NCI-H1105 treated with DMSO at 0.1 percent for 48 hours (cell line): ENCODE measurements around the gene DYNC1I2.

Experiments
- DNase-seq: peaks from one replicate; lab custom pipeline; 2025; lab: John Stamatoyannopoulos, UW

DYNC1I2 gene

DNA sequence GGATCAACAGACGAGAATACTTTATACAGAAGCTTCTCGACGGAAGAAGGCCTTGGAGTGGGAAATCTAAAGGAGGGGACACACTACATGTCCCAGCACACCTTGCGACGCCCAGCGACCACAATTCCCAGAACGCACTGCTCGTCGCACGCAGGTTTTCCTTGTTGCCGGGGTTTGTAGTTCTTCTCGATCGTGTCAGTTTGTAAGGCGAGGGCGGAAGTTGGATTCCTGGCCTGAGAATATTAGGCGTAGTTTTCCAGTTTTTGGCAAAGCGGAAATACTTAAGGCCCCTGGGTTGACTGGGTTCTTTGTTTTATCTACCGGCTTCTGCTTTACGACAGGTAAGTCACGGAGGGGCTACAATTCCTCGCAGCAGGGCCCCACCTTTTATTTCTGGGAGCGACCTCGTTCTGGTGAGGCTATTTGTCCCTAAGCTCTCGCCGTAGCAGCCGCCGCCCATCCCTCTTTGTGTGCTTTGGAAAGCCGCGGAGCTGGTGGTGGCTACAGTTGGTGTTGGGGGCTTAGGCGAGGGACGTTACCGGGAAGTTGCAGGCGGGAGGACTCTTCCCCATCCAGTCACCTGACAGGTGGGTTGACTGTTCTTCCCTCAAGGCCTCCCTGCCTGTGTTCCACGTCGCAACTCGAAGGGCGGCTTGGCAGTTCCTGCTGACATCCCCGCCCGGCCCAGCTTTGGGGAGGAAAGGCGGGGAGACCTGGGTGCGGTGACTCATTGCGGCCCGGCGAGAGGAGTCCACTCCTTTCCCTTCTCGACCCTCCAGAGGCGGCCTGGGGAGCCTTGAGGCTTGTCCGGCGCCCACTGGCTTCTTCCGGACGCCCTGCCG, at the start of gene DYNC1I2:
TSS of gene DYNC1I2 (plus strand) at position 183 of the 842 bp plus-strand sequence. CDS start 2,687 bp downstream, outside the sequence.
- peak; percentile 93 for DNase-seq

DNA sequence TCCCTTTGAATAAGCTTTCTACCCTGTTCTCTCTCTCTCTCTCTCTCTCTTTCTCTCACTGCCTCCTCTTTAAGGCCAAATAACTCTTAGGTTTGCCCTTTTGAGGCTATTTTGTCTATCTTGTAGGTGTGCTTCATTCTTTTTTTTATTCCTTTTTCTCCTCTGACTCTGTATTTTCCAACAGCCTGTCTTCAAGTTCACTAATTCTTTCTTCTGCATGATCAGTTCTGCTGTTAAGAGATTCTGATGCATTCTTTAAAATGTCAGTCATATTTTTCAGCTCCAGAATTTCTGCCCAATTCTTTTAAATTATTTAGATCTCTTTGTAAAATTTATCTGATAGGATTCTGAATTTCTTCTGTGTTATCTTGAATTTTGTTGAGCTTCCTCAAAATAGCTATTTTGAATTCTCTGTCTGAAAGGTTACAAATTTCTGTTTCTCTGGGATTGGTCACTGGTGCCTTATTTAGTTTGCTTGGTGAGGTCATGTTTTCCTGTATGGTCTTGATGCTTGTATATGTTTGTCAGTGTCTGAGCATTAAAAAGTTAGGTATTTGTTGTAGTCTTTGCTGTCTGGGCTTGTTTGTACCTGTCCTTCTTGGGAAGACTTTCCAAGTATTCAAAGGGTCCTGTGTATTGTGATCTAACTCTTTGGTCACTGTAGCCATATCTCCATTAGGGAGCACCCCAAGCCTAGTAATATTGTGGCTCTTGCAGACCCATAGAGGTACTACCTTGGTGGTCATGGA, 35.4 kb upstream of the DYNC1I2 start:
- no peak for DNase-seq

DNA sequence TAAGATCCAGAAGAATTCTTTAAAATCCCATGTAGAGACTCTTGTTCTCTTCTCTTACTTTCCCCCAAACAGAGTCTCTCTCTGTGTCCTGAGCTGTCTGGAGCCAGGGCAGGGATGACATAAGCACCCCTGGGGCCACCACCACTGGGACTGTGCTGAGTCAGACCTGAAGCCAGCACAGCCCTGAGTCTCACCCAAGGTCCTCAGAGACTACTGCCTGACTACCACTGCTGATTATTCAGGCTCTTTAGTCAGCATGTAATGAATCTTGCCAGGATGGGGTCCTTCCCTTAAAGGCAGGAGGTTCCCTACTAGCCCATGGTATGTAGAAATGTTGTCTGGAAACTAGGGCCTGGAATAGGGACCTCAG, 34.9 kb upstream of the DYNC1I2 start:
- no peak for DNase-seq

DNA sequence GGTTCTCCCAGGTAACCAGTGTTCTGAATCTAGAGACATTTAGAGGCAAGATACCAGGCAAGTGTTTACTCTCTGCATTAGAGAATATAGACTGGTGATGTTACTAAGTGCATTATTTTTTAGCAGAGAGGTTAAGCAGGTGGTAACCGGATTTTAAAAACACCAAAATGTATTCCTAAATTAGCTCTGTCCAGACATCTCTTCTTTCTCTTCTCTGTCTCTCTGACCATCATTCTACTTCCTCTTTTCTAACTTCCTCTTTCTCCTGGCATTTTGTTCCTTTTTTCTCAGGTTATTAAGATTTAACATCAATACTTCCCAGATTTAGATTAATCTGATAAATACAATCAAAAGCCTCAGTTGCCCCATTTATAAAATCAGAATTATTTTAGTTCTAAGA, 31.7 kb upstream of the DYNC1I2 start:
- no peak for DNase-seq

DNA sequence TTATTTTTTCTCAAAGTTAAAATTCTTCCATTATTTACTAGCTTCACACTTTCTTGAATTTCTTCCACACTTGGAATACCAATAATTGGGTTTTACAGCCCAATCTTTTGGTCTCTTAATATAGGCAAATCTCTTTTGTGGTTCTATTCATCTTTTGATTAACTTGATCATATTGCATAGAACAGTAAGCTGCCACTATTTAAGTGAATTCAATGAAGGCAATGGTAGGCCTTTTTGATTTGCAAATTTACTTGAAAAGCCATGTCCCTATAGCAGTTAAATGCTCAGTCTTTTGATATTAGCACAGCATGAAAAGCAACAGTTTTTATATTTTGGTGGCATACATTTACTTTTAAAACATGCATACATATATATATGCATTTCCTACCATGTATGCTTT, 20.2 kb upstream of the DYNC1I2 start:
- DNase-seq = no peak

DNA sequence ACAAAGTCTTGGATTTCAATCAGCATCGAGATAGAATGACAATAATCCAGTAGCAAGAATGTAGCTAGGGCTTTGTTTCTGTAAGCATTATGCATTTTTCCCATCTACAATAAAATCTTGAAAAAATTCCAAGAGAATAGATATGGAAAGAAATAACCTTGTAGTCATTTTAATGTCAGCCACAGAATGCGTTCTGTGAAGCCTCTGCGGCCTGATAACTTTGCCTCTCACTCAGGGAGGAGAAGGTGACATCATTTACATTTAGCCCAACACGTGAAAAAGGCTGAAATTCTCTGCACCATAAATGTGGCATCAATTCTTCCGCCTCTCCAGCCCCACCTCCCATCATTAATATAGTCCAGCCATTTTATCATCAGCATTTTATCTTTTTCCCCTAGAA, 19.1 kb upstream of the DYNC1I2 start:
- DNase-seq = no peak

DNA sequence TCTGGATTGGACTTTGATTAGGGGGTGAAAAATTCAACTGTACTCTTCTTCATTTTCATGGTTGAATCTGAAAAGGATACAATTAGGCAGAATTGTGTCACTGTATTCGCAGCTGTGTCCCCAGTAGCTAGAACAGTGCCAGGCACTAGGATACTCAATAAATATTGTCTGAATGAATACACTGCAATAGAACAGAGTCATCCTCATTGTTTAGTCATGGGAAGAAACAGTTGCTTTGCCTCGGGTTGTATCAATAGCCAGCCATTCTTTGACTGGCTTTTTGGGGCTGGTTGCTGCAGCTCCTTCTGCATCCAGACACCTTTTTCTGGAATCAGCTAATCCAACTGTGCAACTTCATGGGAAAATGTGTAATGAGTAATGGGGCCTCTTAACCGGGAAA, 18.1 kb upstream of the DYNC1I2 start:
- no peak for DNase-seq

DNA sequence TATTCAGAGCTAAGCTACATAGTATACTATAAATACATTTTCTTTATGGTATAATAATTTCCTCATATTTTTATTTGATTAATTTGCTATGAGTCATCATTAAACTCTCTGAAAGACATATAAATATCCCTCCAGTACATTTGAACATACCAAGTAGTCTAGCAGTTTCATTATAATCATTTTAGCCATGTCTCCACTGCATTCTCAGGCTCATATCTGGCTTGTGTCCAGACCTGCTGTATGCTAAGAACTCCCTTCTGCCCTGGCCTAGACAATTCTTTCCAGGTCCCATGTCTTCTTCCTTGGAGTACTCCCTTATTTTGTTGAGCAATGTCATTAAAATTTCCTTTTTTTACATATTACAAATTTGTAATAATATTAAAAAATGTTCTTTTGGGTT, 16.6 kb upstream of the DYNC1I2 start:
- no peak for DNase-seq

DNA sequence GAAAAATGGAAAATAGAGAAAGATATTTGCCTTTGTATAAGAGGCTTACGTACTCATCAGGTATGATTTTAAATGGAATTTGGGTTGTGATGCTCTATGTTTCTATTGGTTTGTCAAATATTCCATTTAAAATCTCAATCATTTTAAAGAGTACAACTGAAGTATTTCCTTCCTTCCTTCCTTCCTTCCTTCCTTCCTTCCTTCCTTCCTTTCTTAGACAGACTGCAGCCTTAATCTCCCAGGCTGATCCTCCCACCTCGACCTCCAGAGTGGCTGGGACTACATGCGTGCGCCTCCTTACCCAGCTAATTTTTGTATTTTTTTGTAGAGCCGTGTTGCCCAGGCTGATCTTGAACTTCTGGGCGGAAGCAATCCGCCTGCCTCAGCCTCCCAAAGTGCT, 15.4 kb upstream of the DYNC1I2 start:
- DNase-seq = no peak

DNA sequence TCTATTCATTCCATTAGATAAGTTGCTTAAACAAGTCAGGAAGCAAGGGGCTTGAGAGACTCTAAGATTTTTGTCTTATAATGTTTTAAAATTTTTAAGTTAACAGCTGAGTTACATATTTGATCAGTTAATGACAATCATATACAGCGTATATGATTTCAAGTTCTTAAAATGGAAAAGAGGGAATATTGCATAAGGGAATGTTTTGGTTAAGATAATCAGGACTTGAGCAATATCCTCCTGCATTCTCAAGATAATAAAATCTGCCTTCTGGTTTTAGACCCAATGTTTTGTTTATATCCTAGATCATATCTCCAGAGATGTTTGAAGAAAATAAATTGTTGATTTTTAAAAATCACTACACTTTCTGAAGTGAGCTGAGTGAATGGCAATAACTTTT, 13.4 kb upstream of the DYNC1I2 start:
- no peak for DNase-seq

DNA sequence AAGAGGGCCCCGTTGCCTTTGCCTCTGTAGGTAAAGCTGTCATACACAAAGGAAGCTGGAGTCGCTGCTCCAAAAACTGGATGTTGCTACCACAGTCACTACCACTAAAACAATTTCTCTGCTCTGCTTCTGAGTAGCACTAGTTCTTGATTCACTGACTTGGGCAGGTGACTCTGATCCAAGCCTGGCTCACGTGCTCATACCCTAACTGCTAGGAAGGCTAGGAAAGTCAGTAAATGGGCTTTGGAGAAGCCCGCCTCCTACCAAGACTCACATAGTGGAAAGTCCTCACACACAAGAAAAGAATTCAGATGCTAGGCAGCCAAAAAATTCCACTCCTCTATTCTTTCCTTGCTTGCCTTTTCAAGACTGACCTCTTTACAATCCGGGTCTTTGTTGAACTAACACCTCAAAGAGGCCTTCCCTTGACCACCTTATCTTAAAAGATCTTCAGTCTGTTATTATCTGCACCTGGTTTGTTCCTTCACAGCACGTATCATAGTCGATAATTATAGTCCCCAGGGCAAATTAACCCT, 11.4 kb upstream of the DYNC1I2 start:
- DNase-seq = no peak

DNA sequence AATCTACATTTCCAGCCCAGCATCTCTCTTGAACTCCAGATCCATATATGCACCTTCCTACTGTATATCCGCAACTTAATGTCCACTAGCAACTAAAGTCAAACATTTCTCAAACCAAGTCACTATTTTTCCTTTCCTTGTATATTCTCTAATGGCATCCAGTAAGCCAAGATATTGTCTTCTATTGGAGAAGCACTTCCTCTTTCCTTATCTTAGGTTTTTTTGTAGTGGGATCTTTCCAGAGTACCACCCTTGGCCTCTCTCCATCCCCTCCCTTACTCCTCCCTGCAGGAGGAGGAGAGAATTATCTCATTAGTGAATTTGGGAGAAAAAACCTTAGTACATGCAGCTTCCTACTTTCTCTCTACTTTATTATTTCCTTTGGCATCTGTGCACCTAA, 8.7 kb upstream of the DYNC1I2 start:
- DNase-seq = no peak

DNA sequence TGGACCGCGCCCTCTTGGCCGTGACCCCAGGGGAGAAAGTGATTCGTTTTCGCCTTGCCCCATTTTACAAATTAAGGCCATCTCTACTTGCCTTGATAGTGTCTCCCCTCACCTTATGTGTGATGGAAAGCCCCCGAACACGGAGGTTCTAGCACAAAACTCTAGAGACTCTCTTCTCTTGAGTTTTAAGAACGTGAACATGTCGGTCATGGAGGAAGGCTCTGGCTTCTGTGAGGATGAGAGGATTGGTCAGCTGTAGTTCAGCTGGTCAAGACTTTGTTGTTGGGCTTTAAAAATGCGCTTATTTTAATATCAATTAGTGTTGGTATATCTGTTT, 828 bp downstream of the DYNC1I2 start:
- peak; percentile 5 for DNase-seq

DNA sequence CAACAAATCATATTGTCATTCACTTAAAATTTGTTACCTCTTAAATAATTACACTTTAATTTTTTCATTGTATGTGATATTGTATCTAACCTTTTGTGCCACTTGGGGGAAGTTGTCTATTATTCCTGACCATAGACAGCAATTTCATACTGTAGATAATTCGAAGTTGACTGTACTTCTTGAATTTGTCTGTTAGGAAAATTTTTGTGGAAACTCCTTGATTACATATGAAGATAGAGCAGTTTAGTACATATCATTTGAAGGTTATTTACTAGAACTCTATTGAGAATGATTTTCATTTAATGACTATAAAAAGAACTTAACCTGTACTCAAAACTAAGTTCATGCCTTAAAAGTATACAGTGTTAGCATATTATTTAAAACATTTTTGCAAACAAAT, 5.1 kb downstream of the DYNC1I2 start:
- DNase-seq = no peak

DNA sequence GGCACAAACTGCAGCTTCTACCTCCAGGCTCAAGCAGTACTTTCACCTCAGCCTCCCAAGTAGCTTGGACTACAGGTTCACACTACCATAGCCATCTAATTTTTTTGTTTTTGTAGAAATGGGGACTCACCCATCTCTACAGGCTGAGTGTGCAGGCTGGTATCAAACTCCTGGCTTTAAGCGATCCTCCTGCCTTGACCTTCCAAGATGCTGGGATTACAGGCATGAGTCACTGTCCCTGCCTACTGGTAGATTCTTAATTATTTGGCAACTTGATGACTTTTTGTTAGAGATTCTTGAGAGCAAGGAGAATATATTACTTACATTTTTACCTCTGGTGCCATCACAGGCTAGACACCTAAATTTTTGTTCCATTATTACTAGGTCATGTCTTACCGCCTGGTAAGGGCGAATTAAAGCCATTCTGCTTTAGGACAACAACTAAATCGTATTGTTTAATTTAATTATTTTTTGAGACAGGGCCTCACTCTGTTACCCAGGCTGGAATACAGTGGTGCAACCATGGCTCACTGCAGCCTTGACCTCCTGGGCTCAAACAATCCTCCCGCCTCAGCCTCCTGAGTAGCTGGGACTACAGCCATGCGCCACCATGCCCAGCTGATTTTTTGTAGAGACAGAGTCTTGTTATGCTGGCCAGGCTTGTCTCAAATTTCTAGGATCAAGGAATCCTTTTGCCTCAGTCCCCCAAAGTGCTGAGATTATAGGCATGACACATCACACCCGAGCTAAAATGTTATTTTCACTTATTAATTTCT, 15.7 kb downstream of the DYNC1I2 start:
- DNase-seq = no peak

DNA sequence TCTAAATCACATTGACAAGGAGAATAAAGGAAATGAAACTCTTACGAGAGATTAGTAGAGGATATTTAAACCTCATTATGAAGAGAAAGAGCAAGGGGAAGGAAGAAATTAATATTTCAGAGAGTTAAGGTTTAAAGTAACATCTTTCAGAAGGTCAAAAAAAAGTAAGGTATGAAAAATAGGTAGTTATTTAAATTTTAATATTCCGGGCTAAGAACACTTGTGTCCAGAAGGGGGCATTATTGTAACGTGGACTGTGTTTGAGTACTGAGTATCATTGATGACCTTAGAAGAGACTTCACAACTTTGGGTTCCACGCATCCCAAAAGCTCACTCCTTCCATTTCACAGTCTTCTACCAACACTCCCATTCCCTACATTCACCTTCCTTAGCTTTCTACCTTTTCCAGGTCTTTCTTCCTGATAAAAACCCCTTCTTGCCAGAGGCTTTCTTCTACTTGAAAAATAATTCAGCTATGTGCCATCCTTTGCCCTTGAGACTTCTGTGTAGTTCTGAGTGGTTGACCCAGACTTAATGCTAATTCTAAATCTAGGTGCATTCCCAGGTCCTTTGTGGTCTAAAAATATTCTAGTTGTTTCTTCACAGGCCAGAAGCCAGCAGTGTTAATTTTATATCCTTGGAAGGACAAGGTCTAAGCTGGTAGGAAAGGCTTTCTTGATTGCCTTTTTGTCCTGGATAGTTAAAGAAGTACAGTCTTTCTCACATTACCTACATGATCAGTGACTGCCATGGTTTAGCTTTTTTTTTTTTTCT, 16.5 kb downstream of the DYNC1I2 start:
- peak; percentile 11 for DNase-seq

DNA sequence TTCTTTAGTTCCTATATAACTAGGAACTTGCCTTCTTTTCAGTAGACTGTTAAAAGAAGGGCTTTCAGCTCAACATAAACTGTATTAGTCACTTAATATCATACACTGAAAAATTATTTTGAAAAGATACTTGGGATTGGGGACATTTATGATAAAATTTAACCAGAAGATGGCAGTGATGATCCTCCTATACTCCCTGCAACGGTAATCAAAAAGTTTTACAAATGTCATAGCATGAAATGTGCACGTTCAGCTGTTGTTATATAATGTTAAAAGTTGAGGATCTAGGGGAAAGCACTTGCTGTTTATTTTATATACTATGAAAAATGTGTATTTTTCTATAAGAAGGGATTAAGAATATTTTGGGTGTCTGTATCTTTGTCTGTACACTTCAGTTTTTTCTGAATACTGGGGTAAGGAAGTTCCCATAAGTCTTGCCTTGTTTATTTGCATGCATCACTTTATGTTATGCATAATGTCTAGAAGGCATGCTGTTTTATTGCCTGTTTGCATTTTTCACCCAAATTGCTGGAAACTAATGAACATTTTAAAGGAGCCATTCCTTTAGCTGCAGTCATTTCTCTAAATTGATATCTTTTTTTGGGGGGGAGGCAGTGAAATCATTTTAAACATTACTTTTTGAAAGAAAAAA, 19.0 kb downstream of the DYNC1I2 start:
- DNase-seq = peak; percentile 21

DNA sequence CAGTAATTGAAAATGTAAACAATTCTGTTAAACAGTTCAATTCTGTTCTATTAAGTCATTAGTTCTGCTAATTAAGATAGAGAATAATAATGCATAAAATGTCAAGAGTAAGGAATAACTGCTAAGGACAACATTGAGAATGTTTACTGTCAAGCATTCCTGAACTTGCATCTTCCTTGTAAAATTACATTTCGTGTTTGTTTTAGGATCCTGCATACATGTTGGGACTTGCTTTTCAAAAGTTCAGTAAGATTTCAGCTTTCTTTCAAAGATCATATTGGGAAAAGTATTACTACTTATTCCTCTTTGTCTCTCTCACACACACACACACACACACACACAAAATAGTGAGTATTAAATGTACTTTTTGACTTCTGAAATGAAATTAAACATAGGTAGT, 20.5 kb downstream of the DYNC1I2 start:
- no peak for DNase-seq

DNA sequence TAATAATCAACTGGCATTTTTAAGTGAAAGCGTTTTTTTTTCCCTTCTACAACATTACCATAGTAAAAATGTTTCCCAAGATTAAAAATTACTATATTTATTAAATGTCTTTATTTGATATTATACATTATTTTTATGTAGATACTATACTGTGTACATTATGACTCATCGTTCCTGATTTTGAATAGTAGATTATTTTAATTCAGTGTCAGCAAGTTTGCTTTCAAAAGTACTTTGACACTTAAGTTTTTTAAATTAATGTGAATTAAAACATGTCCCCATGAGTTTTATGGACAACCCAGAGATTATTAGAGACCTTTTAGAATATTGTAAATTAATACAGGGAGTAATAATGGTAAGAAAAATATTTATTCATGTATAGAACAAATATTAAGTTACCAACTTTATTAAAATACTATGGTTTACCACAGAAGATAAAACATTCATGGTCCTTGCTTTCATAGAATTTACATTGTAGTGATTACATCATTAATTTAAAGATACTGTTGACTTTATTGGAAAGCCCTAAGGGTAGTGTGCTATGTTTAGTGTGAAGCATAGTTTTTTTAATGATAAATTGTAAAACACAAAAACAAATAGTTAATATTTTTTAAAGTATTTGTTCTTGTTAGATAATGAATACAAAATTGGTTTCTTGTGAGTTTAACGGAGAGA, 21.9 kb downstream of the DYNC1I2 start:
- no peak for DNase-seq

DNA sequence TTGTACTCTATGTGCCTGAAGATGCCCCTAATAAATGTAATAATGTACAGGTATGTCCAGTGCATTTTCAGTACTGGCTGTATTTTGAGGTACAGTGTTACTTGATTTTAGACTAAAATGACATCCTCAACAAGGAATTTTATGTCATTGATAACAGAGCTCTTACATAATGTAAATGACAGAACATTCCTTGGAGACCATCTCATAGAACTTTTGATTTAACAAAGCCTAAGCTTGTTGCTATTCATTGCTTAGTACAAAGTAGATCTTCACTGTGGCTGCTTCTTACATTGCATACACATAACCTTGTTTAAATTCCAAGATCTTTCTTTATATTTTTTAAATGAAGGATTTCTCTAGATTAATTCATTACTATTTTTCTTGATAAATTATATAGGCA, 24.1 kb downstream of the DYNC1I2 start:
- no peak for DNase-seq

DNA sequence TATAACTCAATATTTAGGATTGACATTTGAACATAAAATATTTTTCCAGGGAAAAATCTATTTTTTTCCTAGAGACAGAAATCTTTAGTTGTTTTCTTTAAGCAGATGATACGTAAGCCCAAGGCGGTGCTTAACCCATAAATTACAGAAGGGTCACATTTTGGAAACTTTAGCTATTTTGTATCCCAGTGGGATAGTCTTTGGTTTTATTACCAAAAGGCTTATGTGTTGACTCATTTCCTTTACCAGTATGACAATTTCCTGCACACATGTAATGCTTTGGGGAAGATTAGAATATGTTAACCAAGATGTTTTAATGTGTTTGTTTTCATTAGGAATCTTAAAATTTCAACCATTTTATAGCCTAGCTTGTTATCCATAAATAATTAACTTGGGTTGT, 24.8 kb downstream of the DYNC1I2 start:
- no peak for DNase-seq
